OCI-LY7 (cell line): Measurements from ENCODE around the gene FDX2. TPM values are rescaled to one million over a fixed set of nuclear protein-coding genes. Genes with fewer than 3 reads are reported as not detected.

Experiments
- BruUV-seq: library from RNA; stranded (reverse); fragments of 400-500 nt; replicated peaks from 2 replicates; lab custom pipeline; 2021; lab: Mats Ljungman, UMichigan
- CTCF ChIA-PET: fragments of 300-600 bp; sonication (Branson Sonifier 250); formaldehyde crosslinking; loops from one replicate; lab custom pipeline; 2022; ENCODE audit warnings: antibody characterized with exemption; ENCODE audit not compliant: unreplicated experiment; lab: Charles Lee
- POLR2A ChIA-PET: fragments of 300-600 bp; sonication (Branson Sonifier 250); formaldehyde crosslinking; loops from one replicate; lab custom pipeline; 2022; ENCODE audit warnings: antibody characterized with exemption; lab: Charles Lee
- DNase-seq: peaks from one replicate; pipeline ENCODE4 v3.0.0-alpha.2; 2015; ENCODE audit warnings: low spot score
- H2AFZ ChIP-seq: fragments of 200-600 bp; sonication (generic), shearing (Covaris generic); 2 replicates; pipeline ENCODE4 v1.6.1; 2014; ENCODE audit warnings: mild to moderate bottlenecking, antibody characterized with exemption, low read length, moderate library complexity
- H3K27ac ChIP-seq: fragments of 200-600 bp; sonication (generic); 2 replicates; pipeline ENCODE4 v1.5.1; 2014; ENCODE audit warnings: mixed run types, low read depth, mild to moderate bottlenecking, moderate library complexity, low read length, inconsistent platforms; ENCODE audit not compliant: poor library complexity, severe bottlenecking
- H3K36me3 ChIP-seq: fragments of 200-600 bp; sonication (generic); 2 replicates; pipeline ENCODE4 v1.6.1; 2014; ENCODE audit warnings: mild to moderate bottlenecking, antibody characterized with exemption, low read length, moderate library complexity, mixed read lengths; ENCODE audit not compliant: insufficient read depth
- H3K4me1 ChIP-seq: fragments of 200-600 bp; sonication (generic); 2 replicates; pipeline ENCODE4 v1.5.1; 2014; ENCODE audit warnings: mild to moderate bottlenecking, low read length; ENCODE audit not compliant: insufficient read depth, poor library complexity, severe bottlenecking
- H3K4me2 ChIP-seq: fragments of 200-600 bp; sonication (generic); 2 replicates; pipeline ENCODE4 v1.6.1; 2014; ENCODE audit warnings: mild to moderate bottlenecking, low read length
- H3K4me3 ChIP-seq: fragments of 200-600 bp; sonication (generic); 2 replicates; pipeline ENCODE4 v1.5.1; 2014; ENCODE audit warnings: mild to moderate bottlenecking, low read depth, low read length; ENCODE audit not compliant: poor library complexity, severe bottlenecking
- H3K79me2 ChIP-seq: fragments of 200-600 bp; sonication (generic); 2 replicates; pipeline ENCODE4 v1.6.1; 2016; ENCODE audit warnings: low read depth, mild to moderate bottlenecking, low read length, moderate library complexity, mixed read lengths; ENCODE audit not compliant: insufficient read depth
- H3K9me2 ChIP-seq: fragments of 200-600 bp; sonication (generic); 2 replicates; pipeline ENCODE4 v1.6.1; 2016; ENCODE audit warnings: mild to moderate bottlenecking, low read length, mixed read lengths; ENCODE audit not compliant: insufficient read depth
- H3K9me3 ChIP-seq: fragments of 200-600 bp; sonication (generic); 2 replicates; pipeline ENCODE4 v1.6.1; 2014; ENCODE audit warnings: mild to moderate bottlenecking, mixed run types, low read length, mixed read lengths
- H4K20me1 ChIP-seq: fragments of 200-600 bp; sonication (generic); 2 replicates; pipeline ENCODE4 v1.6.1; 2014; ENCODE audit warnings: mild to moderate bottlenecking, antibody characterized with exemption, low read length, moderate library complexity, mixed read lengths; ENCODE audit not compliant: insufficient read depth
- CTCF ChIP-seq: fragments of 200-600 bp; sonication (generic); conservative IDR thresholded peaks from 2 replicates; pipeline ENCODE4 v1.5.1; 2014; ENCODE audit warnings: mild to moderate bottlenecking, antibody characterized with exemption, low read length, moderate library complexity, mixed read lengths
- EZH2phosphoT487 ChIP-seq: fragments of 200-600 bp; sonication (generic); IDR thresholded peaks from 2 replicates; pipeline ENCODE4 v1.6.1; 2018; ENCODE audit warnings: low read depth, borderline replicate concordance, mild to moderate bottlenecking, mixed run types, antibody characterized with exemption, low read length, moderate library complexity, mixed read lengths
- intact Hi-C: fragments of 100-400 bp; cut with micrococcal nuclease; formaldehyde crosslinking; loops from one replicate; pipeline ENCODE4 v1.10.0; 2022; ENCODE audit not compliant: unreplicated experiment
- total RNA-seq, 2 experiments: library from RNA; depleted of rRNA in 1 of 2; stranded (reverse); fragments of >200 nt in 1 of 2; shearing (Covaris generic) in 1 of 2; gene quantifications; 2 replicates each; pipeline ENCODE4 v1.2.3, GENCODE V29; 2014 to 2022

FDX2 gene
- total RNA-seq, 2 experiments from 2014 or later: 17.1 to 17.2 TPM

GRCh38 chr19:10320602-10321416 is 5.0 kb upstream of the FDX2 start:
- H3K4me1 ChIP-seq: peaks cover 6% of the 10 kb centered on the region
- no peaks in the 10 kb centered on the region for H3K79me2 ChIP-seq
- no peaks in the 10 kb centered on the region for H4K20me1 ChIP-seq
- H3K9me2 ChIP-seq: no peaks in the 10 kb centered on the region
- no peaks in the 10 kb centered on the region for H3K9me3 ChIP-seq
- TF ChIP-seq EZH2phosphoT487 (no peak), CTCF (no peak)
- H3K27ac ChIP-seq: no peak overlapping the region
- DNase-seq: no peak
- POLR2A ChIA-PET: interaction anchor here (0.6 kb wide), 1 partner anchor 77 kb away, joined by 3 read pairs; no protein-coding TSS in a partner anchor
- no peak overlapping the region for H2AFZ ChIP-seq
- BruUV-seq: no TSS peak
- no peak overlapping the region for H3K4me2 ChIP-seq
- intact Hi-C loops: no loop called here
- no peak overlapping the region for H3K4me3 ChIP-seq
- CTCF ChIA-PET: no interaction called here
- peaks cover 96% of the 10 kb centered on the region for H3K36me3 ChIP-seq

DNA sequence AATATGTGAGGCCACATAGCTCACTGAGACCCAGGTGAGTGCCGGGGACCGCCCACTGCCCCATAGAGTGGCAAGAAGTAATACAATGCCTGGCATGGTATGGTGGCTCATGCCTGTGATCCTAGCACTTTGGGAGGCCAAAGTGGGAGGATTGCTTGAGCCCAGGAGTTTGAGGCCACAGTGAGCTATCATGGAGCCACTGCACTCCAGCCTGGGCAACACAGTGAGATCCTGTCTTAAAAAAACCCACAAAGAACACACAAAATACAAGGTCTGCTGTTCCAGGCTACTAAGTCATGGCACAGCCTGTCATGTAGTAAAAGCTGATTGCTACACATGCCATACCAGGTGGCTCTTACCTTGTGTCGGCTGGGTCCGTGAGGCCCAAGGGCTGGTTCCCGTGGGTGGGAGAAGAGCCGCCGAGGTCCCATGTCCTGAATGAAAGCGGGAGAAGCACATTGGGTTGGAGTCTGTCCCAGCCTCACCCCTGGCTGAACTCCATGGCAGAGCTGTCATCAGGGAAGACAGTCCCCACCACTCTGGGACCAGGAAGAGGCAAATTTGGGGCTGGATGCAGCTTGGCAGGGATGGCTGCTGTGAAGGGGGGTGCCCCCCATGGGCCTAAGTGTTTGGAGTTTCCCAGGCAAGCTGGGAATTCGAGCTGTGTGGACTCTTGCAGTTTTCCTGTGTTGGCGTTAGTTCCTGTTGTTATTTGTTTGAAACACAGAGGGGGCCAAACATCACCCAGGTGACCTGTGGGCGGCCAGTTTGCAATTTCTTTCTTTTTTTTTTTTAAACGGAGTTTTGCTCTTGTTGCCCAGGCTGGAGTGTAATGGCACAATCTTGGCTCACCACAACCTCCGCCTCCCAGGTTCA is 3.2 kb upstream of the FDX2 start:
- POLR2A ChIA-PET: no interaction called here
- Histone ChIP-seq H3K79me2 (no peaks in the 10 kb centered on the region), H3K36me3 (peaks cover 81% of the 10 kb centered on the region), H3K4me3 (no peak overlapping the region), H3K9me2 (no peaks in the 10 kb centered on the region), H3K9me3 (no peaks in the 10 kb centered on the region), H2AFZ (no peak overlapping the region), H3K4me2 (no peak overlapping the region), H4K20me1 (no peaks in the 10 kb centered on the region), H3K27ac (no peak overlapping the region), H3K4me1 (peaks cover 13% of the 10 kb centered on the region)
- no TSS peak for BruUV-seq
- intact Hi-C loops: loop anchor here (2.0 kb wide), 1 partner anchor 34 kb away; no protein-coding TSS in a partner anchor
- DNase-seq: no peak
- no peak for TF ChIP-seq CTCF
- no peak for TF ChIP-seq EZH2phosphoT487
- CTCF ChIA-PET: interaction anchor here (0.6 kb wide), 1 partner anchor 15 kb away, joined by 7 read pairs; no protein-coding TSS in a partner anchor
